A673 (cell line): ENCODE results near the gene FOXC1. TPM values are rescaled to one million over a fixed set of nuclear protein-coding genes. Genes with fewer than 3 reads are reported as not detected.

Experiments used
- BruUV-seq: library from RNA; stranded (reverse); fragments of 400-500 nt; replicated peaks from 2 replicates; lab custom pipeline; 2021; lab: Mats Ljungman, UMichigan
- CTCF ChIA-PET: fragments of 300-600 bp; sonication (Branson Sonifier 250); formaldehyde crosslinking; loops from one replicate; lab custom pipeline; 2022; ENCODE audit warnings: antibody characterized with exemption; lab: Charles Lee
- POLR2A ChIA-PET: fragments of 300-600 bp; sonication (Branson Sonifier 250); formaldehyde crosslinking; loops from one replicate; lab custom pipeline; 2022; ENCODE audit warnings: antibody characterized with exemption; ENCODE audit not compliant: low non-redundant PET; lab: Charles Lee
- DNase-seq: peaks from one replicate; pipeline ENCODE4 v3.0.0-alpha.2; 2015; ENCODE audit warnings: low spot score
- H3K27ac ChIP-seq: fragments of 200-600 bp; sonication (generic); 2 replicates; pipeline ENCODE4 v1.5.1; 2016; ENCODE audit warnings: mixed run types, low read depth, mild to moderate bottlenecking, mixed read lengths, antibody characterized with exemption, low read length; ENCODE audit not compliant: poor library complexity, severe bottlenecking
- H3K27me3 ChIP-seq: fragments of 200-600 bp; sonication (generic); replicated peaks from 2 replicates; pipeline ENCODE4 v1.6.1; 2017; ENCODE audit warnings: mixed run types, low read depth, mild to moderate bottlenecking, mixed read lengths, antibody characterized with exemption, low read length; ENCODE audit not compliant: insufficient read depth, poor library complexity
- H3K36me3 ChIP-seq: fragments of 200-600 bp; sonication (generic); 2 replicates; pipeline ENCODE4 v1.6.1; 2016; ENCODE audit warnings: mixed run types, mild to moderate bottlenecking, mixed read lengths, antibody characterized with exemption, low read length; ENCODE audit not compliant: insufficient read depth, poor library complexity, severe bottlenecking
- H3K4me1 ChIP-seq: fragments of 200-600 bp; sonication (generic); 2 replicates; pipeline ENCODE4 v1.6.1; 2017; ENCODE audit warnings: mixed run types, mild to moderate bottlenecking, mixed read lengths, antibody characterized with exemption, low read length; ENCODE audit not compliant: insufficient read depth, poor library complexity, severe bottlenecking
- H3K4me3 ChIP-seq: fragments of 200-600 bp; sonication (generic); 2 replicates; pipeline ENCODE4 v1.5.1; 2016; ENCODE audit warnings: low read depth, mixed run types, mild to moderate bottlenecking, mixed read lengths, low read length; ENCODE audit not compliant: poor library complexity, severe bottlenecking
- H3K9me3 ChIP-seq: fragments of 200-600 bp; sonication (generic); 2 replicates; pipeline ENCODE4 v1.6.1; 2016; ENCODE audit warnings: mixed run types, low read depth, mild to moderate bottlenecking, mixed read lengths, antibody characterized with exemption, low read length; ENCODE audit not compliant: poor library complexity, severe bottlenecking
- EZH2 ChIP-seq: fragments of 200-600 bp; sonication (generic); IDR thresholded peaks from 2 replicates; pipeline ENCODE4 v1.6.1; 2017; ENCODE audit warnings: borderline replicate concordance, low read depth, mild to moderate bottlenecking, mixed read lengths, antibody characterized with exemption, low read length; ENCODE audit not compliant: poor library complexity, severe bottlenecking
- intact Hi-C: fragments of 100-400 bp; cut with micrococcal nuclease; formaldehyde crosslinking; loops from one replicate; pipeline ENCODE4 v1.10.0; 2022; ENCODE audit not compliant: unreplicated experiment
- total RNA-seq: library from RNA; stranded (reverse); gene quantifications from 2 replicates; pipeline ENCODE4 v1.2.3, GENCODE V29; 2021
- TF ChIP-seq, protein P1 (sequence below): fragments of 300-800, 200-600 bp; sonication (generic); conservative IDR thresholded peaks from 2 replicates; pipeline ENCODE4 v1.5.1; 2017; ENCODE audit warnings: low read depth, mild to moderate bottlenecking, antibody characterized with exemption, low read length, moderate library complexity, mixed read lengths

FOXC1 gene
- total RNA-seq, 1 experiment from 2014 or later, result 0.49 TPM

DNA sequence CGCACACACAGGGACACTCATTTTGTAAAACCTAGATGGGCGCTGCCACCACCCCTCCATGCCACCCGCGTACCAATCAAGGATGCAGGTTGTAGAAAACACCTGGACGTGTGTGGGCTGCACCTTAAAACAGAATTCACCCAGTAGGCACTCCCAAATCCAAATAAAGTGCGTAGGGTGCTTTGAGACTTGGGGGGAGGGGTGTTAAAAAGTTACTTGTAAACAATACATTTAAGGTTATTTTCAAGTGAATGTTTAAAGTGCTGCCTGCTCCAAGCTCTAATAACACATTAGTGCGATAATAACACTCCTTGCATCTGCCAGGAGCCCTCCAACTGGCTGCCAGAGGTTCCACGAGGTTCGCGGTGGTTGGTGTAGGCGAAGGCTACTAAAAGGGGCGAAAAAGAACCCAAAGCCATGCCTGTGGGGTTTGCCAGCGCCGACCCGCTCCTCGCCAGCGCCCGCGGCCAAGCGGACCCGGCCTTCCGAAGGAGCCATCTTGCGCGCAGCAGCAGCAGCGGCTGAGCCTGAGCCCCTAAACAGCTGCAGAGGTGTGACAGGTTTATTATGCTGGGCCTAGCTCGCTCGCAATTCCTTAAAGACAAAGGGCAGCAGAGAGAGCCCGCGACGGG lies 11.5 kb downstream of the FOXC1 start:
- no peak for TF ChIP-seq EZH2
- TF ChIP-seq, protein P1, sequence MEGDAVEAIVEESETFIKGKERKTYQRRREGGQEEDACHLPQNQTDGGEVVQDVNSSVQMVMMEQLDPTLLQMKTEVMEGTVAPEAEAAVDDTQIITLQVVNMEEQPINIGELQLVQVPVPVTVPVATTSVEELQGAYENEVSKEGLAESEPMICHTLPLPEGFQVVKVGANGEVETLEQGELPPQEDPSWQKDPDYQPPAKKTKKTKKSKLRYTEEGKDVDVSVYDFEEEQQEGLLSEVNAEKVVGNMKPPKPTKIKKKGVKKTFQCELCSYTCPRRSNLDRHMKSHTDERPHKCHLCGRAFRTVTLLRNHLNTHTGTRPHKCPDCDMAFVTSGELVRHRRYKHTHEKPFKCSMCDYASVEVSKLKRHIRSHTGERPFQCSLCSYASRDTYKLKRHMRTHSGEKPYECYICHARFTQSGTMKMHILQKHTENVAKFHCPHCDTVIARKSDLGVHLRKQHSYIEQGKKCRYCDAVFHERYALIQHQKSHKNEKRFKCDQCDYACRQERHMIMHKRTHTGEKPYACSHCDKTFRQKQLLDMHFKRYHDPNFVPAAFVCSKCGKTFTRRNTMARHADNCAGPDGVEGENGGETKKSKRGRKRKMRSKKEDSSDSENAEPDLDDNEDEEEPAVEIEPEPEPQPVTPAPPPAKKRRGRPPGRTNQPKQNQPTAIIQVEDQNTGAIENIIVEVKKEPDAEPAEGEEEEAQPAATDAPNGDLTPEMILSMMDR, result no peak
- Histone ChIP-seq H3K4me1 (peaks cover 13% of the 10 kb centered on the region), H3K27ac (no peak overlapping the region), H3K4me3 (no peak overlapping the region), H3K27me3 (peaks cover 32% of the 10 kb centered on the region), H3K36me3 (no peaks in the 10 kb centered on the region), H3K9me3 (no peaks in the 10 kb centered on the region)
- intact Hi-C loops, result no loop called here
- CTCF ChIA-PET, result no interaction called here
- POLR2A ChIA-PET, result no interaction called here
- BruUV-seq, result no TSS peak
- no peak for DNase-seq

- CTCF ChIA-PET, result no interaction called here
Observed at GRCh38 chr6:1622220-1622850, 12.6 kb downstream of the FOXC1 start.

DNA sequence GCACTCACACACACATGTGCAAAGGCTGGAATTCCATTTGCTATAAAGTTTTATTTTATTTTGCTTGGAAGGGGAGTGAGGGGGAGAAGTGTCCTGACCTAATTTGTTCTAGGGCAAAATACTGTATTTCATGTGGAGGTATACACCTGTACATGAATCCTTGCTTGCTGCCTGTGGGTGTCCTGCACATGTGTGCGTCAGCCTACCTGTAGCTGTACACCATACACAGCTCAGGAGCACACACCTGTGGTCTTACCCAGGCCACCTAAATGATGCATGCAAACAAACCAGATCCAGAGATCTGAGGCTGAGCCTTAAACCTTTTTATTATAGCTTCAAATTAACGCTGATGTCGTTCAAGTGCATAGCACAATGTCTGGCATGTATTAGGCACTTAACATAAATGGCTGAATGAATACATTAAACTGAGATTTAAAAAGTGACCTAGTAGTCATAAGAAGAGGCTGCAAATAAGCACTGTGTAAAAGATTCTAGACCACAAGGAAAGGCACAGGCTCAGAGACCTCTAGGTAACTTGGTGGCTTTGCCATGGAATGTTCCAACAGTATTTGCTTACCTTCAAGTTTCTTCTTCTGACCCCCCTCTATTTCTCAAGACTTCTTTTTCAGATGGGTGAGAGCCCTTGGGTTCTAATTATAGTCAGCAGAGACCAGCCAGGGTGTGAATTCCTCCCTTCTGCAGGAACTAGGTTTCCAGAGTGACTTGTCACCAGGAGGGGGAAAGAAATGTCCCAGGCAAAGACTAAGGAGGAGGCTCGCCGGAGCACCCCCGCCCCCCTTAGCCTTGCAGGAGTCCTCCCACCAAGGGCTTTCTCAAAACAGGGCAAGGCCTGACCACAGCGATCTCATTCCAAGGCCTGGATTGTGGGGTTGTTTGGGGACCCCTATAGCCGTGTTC lies 13.4 kb downstream of the FOXC1 start:
- no peak overlapping the region for H3K27ac ChIP-seq
- TF ChIP-seq, protein P1, result no peak
- TF ChIP-seq EZH2, result no peak
- no peak for DNase-seq
- no peaks in the 10 kb centered on the region for H3K9me3 ChIP-seq
- H3K27me3 ChIP-seq, result peaks cover 52% of the 10 kb centered on the region
- POLR2A ChIA-PET, result no interaction called here
- intact Hi-C loops, result no loop called here
- CTCF ChIA-PET, result no interaction called here
- BruUV-seq, result no TSS peak
- H3K4me1 ChIP-seq, result peaks cover 14% of the 10 kb centered on the region
- no peak overlapping the region for H3K4me3 ChIP-seq
- H3K36me3 ChIP-seq, result no peaks in the 10 kb centered on the region

More at GRCh38 chr6:1622220-1622850, 12.6 kb downstream of the FOXC1 start:
- Histone ChIP-seq H3K27ac (no peak overlapping the region), H3K36me3 (no peaks in the 10 kb centered on the region), H3K4me3 (no peak overlapping the region), H3K9me3 (no peaks in the 10 kb centered on the region), H3K27me3 (peaks cover 44% of the 10 kb centered on the region), H3K4me1 (peaks cover 14% of the 10 kb centered on the region)
- TF ChIP-seq, protein P1, result no peak
- intact Hi-C loops, result no loop called here
- DNase-seq, result no peak
- no TSS peak for BruUV-seq
- POLR2A ChIA-PET, result no interaction called here
